Measurements from ENCODE around the gene CD101.

CD101 gene

GRCh38 chr1:116993286-116993685 lies 8.3 kb upstream of the CD101 start:
- no peak for TF ChIP-seq CTCF (IDR thresholded peaks at IDR 0.05; ENCODE audit: borderline replicate concordance, insufficient read depth, low read depth, low read length)

GRCh38 chr1:116994411-116994810 lies 7.1 kb upstream of the CD101 start:
- H3K4me3 ChIP-seq (ENCODE audit: low read depth, low read length) = no peak overlapping the region
- TF ChIP-seq CTCF (IDR thresholded peaks at IDR 0.05; ENCODE audit: borderline replicate concordance, insufficient read depth, low read depth, low read length) = no peak

More at GRCh38 chr1:116993286-116993685, 8.3 kb upstream of the CD101 start:
- H3K4me3 ChIP-seq (ENCODE audit: low read depth, low read length) = no peak overlapping the region

- no peak for TF ChIP-seq CTCF (IDR thresholded peaks at IDR 0.05; ENCODE audit: borderline replicate concordance, insufficient read depth, low read depth, low read length)
- H3K4me3 ChIP-seq (ENCODE audit: low read depth, low read length) = no peak overlapping the region
These were observed 4.5 kb upstream of the CD101 start for GRCh38 chr1:116997066-116997465.

- no peak for TF ChIP-seq CTCF (IDR thresholded peaks at IDR 0.05; ENCODE audit: borderline replicate concordance, insufficient read depth, low read depth, low read length)
- H3K4me3 ChIP-seq (ENCODE audit: low read depth, low read length) = no peak overlapping the region
These were observed 3.9 kb upstream of the CD101 start for GRCh38 chr1:116997636-116998035.

GRCh38 chr1:116999596-116999995 lies 2.0 kb upstream of the CD101 start:
- TF ChIP-seq CTCF (IDR thresholded peaks at IDR 0.05; ENCODE audit: borderline replicate concordance, insufficient read depth, low read depth, low read length) = no peak
- no peak overlapping the region for H3K4me3 ChIP-seq (ENCODE audit: low read depth, low read length)

GRCh38 chr1:117000142-117000541 lies 1.4 kb upstream of the CD101 start:
- no peak overlapping the region for H3K4me3 ChIP-seq (ENCODE audit: low read depth, low read length)
- TF ChIP-seq CTCF (IDR thresholded peaks at IDR 0.05; ENCODE audit: borderline replicate concordance, insufficient read depth, low read depth, low read length) = no peak

- no peak for TF ChIP-seq CTCF (IDR thresholded peaks at IDR 0.05; ENCODE audit: borderline replicate concordance, insufficient read depth, low read depth, low read length)
- no peak overlapping the region for H3K4me3 ChIP-seq (ENCODE audit: low read depth, low read length)
These were observed 1.8 kb downstream of the CD101 start for GRCh38 chr1:117003223-117003875.
